HG02610 (cell line): ENCODE measurements around the gene SRMS.
"Not testable (repeated sequence)": the region's sequence is repeated elsewhere in the genome, so short reads cannot be mapped to it uniquely, and the experiment has no call there.

ENCODE experiments used
- ATAC-seq: cut with Tn5 transposase; IDR thresholded peaks from one replicate; pipeline ENCODE4 v1.9.1; 2021; ENCODE audit warnings: mild to moderate bottlenecking, moderate library complexity; ENCODE audit not compliant: unreplicated experiment

SRMS gene

DNA sequence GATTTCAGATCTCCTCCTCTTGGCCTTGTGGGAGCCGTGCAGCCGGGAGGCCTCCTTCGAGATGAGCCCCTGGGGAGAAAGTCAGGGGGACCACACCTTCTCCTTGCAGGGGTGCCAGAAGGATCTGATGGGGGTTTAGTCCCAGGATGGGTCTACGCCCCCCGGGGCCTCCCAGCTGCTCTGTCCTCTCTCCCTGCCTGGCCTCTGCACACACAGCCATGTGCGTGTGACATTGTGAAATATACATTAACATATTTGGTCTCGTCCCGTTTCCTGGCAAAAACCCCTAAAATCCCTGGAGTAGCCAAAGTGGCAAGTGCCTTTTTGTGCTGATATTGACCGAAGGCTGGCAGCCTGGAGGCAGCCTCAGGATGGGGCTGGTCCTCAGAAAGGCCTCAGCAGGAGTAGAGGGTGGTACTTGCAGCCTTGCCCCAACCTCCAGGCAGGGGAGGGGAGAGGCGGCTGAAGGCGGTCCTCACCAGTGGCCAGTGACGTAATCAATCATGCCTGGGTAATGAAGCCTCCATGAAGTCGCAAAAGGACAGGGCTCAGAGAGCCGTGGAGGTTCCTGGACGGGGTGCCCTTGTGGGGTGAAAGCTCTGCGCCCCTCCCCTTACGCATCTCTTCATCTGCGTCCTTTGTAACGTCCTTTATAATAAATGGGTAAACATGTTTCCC lies 31.6 kb upstream of the SRMS start:
- no peak for ATAC-seq

DNA sequence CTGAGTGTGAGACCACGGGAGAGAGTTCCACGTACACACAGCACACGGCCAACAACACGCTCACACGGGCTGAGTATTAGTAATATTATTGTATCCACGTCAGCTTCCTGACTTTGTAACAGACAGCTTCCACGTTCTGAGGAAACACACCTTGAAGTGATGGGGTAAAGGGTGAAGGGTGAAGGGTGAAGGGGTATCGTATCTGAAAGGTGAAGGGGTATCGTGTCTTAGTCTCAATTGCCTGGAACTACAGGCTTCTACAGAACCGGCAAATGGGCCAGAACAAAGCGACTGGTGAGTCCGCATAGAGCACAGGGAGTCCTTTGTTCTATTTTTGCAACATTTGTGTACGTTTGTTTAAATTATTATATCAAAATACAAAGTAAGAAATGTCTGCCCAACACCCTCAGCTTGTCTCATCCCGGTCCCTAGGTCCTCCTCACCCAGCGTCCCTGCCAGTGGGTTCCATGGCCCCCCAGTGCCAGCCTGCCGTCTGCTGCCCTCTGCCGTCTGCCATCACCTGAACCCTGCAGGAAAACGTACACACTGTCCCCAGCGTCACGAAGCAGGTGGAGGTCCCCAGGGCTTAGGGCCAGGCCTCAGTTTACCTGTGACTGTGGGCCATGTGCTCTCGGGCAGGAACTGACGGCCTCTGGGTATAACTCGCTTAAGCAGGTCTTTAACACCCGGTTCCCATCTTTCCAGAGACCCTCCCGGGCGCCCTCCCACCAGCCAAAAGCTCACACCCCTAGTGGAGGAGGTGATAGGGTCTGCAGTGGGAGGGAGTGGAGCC lies 30.9 kb upstream of the SRMS start:
- no peak for ATAC-seq

DNA sequence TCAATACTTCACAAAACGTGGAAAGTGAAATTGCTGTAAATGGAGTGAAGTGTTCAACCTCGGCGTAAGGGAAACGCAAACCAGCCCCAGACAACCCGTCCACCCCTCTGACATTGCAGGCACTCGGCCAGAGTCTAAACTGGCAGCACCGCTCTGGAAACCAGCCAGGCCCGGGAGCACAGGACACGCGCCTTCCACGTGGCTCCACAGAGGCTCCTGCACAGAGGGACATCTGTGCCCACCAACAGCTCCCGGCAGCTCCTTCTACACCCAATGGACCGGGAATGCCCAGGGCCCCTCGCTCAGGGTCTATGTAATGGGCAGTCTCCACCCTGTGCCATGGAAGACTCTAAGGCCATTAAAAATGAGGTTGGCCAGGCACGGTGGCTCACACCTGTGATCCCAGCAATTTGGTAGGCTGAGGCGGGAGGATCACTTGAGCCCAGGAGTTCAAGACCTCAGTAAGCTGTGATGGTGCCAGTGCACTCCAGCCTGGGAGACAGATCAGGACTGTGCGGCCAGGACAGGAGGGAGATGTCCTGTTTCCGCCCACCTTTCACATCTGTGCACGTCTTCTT lies 29.9 kb upstream of the SRMS start:
- no peak for ATAC-seq

DNA sequence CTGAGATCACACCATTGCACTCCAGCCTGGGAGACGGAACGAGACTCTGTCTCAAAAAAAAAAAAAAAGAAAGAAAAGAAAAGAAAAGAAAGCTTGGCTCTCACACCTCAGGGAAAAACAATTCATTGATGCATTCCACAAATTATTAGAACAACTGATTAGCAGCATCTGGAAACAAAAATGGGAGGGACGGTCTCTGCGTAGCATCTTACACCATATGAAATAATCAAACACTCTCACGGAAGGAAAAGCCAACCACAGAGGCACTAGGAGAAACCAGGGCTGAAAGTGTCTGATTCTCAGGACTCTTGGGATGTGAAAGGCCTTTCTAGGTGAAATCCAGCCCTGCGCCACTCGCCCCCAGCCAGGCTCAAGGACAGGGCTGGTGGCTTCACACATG lies 28.8 kb upstream of the SRMS start:
- ATAC-seq, result no peak

DNA sequence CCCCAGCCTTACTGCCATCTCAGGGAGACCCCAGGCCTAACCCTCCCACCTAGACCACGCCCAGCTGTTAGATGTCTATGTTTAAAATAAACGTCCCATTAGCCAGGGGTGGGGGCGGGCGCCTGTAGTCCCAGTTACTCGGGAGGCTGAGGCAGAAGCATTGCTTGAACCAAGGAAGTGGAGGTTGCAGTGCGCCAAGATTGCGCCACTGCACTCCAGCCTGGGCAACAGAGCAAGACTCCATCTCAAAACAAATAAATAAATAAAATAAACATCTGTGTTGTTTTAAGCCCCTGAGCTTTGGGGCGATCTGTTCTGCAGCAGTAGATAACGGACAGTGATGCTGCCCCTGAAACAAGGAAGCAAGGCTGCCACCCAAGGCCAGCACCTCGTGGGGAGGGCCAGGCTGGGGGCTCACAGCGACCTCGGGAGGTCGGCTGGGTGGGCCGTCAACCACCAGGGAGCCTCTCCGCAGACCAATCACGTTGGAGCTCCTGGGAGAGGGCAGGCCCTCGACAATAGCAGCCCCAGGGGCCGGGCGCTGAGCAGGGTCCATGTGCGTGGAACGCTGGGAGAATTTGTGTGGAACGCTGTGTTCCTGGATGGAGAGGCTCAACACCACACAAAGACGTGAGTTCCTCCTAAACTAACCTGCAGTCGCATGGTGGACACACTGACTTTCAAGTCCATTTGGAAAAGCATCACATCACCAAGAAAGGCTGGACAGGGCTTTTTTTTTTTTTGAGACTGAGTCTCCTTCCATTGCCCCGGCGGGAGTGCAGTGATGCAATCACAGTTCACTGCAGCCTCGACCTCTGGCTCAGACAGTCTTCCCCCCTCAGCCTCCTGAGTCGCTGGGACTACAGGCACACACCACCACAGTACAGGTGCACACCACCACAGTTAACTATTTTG lies 27.5 kb upstream of the SRMS start:
- ATAC-seq, result no peak

DNA sequence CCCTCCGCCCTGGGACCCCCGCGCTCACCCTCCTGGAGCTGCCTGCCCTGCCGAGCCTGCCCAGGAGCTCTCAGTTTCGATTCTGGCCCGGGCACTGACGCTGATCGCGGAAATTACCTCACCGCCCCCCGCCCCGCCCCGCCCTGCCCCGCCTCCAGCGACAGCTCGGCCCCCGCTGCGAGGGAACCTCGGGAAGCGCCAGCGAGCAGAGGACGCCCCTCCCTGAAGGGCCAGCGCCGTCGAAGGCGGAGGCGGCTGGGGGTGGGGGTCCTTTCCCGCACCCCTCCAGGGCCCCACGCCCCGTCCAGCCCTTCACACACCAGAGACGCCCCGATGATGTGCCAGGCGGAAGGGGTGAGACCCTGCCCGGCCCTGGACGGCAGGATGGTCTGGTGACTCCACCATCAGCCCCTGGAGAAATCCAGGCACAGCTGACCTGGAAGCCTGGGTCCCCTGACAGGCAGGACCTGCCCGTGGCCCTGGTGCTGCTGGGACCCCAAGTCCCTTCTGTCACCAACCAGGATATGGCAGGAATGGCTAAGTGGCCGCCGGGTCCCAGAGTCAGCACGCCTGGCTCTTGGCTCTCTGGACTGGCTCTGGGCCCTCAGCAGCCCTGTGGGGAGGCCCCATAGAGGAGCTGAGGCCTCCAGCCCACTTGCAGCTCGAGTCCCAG lies 26.7 kb upstream of the SRMS start, which contains the start of gene HELZ2:
Gene HELZ2, minus strand, starts transcription at position 84 of the 673 bp plus-strand sequence. CDS start 1,854 bp downstream, outside the sequence.
- no peak for ATAC-seq

DNA sequence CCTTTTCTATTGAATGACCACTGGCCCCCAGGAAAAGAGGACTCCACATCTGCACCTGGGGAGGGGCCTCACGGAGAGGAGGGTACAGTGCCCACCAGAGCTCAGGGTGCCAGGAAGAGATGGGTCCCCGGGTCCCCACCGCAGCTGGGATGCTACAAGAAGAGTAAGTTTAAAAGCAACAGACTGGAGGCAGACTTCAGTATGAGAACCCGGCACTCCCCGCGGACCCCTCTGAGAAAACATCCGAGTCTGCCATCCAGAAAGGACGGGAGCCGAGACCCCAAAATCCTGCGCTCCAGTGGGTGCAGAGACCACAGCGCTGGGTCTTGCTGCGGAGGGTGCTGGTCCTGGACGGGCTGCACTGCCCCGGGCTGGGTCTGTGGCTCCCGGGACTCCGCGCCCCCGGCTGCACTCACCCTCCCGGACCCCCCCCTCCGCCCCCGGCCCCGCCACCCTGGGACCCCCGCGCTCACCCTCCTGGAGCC lies 26.1 kb upstream of the SRMS start:
- no peak for ATAC-seq

DNA sequence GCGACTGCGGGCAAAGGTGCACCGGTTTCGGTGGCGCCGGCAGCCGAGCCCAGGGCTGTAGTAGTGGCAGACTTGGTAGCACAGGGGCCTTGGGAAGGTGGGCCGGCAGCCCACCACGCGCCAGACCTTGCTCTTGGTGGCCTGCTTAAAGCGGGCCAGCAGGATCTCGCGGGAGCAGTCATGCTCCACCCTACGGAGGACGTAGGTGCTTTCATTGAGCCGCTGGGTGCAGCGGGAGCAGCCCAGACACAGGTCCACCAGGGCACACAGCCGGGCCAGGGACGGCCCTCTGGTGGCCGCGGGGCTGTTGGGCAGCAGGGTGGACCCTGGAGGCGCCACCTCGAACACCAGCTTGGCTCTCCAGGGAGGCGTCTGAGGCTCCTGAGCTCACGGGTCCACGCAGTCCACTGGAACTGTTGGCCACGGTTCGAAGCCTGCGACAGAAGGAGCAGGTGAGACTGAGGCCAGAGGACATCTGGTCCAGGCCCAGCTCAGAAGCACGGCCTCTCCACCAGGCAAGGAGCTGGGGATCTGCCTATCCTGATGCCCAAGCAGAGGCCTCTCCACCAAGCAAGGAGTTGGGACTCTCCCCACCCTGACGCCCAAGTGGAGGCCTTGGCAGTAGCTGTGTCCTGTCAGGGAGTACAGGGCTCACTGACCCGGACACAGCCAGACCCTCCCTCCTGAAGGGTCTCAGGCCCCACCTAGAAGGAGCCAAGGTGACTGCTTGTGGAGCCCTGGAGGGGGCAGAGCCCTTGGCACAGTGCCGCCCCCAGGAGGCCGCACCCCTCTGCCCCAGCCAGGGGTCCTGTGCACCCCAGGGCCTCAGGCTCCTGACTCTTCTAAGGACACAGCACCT lies 25.5 kb upstream of the SRMS start:
- ATAC-seq, result no peak

DNA sequence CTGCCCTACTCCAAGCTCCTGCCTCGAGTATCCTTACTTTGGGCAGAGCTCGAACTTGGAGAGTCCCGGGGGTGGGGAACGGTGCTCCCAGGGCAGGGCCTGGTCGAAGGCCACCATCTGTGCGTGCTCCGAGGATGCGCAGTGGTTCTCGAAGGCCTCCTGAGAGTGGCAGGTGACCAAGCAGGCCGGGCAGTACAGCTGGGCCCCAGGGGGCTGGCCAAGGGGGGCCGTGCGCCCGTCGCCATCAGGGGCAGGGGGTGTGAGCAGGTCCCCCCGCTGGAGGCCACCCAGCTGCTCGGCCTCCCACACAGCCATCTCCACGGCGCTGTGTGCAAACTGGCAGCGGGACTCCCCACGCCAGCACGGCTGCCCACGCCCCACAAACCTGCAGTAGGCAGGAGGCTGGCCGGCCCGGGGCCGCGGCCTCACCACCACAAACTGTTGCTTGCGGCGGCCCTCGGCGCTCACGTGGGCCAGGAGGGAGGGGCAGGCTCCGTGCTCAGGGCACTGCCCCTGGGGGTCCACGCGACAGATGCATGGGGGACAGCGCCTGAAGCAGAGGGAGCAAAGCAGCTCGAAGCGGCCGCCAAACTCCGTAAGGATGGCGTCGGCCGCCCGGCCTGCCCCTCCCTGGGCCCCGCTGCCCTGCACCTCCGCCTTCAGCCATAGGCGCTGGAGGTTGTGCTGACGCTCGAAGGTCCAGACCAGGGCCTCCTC lies 24.7 kb upstream of the SRMS start:
- no peak for ATAC-seq

DNA sequence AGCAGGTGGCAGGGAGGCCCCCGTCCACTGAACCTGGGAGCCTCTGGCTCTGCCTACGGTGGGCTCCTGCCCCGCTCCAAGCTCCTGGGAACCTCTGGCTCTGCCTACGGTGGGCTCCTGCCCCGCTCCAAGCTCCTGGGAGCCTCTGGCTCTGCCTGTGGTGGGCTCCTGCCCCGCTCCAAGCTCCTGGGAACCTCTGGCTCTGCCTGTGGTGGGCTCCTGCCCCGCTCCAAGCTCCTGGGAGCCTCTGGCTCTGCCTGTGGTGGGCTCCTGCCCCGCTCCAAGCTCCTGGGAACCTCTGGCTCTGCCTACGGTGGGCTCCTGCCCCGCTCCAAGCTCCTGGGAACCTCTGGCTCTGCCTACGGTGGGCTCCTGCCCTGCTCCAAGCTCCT lies 23.5 kb upstream of the SRMS start:
- not testable (repeated sequence) for ATAC-seq

DNA sequence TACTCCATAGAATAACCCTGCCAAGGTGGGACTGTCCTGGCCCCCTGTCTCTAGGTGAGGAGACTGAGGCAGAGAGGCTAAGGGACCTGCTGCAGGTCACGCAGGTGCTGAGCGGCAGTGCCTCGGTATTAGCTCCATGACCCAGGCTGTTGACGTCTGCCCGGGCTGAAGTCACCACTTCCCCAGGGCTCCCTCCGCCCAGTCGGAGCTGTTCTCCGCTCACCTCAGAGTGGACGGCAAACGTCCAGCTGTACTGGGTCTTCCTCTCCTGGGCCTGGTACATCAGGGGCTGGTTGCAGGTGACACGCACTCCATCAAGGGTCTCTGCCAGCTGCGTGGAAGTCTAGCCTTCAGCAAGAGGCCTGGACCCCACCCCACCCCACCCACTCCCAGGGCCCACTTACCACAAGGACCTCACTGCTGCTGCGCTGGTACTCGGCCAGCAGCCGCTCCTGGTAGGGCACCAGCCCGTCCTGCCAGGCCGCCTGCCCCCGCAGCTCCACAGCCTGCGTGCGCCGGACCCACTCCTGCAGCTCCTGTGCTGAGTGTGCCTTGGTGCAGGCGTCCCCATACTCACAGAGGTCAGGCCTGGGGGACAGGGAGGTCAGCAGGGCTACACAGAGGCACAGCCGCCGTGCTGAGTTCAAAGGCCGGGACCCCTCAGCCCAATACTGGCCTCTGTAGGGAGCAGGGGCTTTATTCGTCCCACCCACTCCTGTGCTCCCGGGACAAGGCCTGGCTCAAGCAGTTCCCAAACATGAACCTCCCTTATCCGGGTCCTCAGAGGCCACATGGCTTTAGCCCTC lies 22.9 kb upstream of the SRMS start:
- no peak for ATAC-seq

DNA sequence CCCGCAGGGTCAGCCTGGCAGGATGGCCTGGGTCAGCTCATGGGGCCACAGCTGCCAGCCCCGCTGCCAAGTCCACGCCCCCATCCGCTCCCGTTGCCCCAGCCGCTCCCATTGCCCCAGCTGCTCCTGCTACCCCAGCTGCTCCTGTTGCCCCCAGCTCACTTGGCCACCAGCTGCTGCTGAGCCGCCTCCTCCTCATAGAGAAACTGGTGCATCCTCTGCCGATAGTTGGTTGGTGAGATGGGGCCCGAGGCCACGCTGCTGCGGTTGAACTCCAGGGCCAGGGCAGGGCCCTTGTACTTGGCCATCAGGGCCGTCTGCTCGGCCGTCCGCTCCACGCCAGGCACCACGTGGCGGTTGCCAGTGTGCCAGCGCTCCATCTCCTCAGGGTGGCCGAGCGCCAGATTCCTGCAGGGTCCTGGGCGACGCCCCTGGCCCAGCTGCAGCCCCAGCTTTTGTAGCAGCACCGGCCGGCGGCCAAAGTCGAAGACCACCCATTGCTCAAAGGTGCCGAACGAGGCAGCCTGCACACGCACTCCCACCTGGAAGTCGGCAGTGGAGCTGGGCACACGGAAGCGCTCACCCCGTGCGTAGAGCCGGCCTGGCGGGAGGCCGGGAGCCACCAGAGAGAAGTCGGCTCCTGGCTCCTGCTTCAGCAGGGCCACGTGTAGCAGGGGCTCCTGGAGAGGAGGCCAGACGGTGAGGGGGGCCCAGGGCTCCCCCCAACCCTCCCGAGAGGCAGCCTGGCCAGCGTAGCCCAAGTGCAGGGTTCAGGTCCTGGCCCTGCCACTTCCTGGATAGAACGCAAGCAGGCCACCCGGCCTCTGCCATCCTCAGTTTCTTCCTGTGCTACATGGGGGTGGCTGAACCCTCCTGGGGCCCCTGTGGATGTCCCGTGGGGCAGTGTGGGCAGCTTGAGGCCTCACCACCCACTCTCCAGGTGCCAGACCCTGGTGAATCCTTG lies 21.7 kb upstream of the SRMS start:
- no peak for ATAC-seq

DNA sequence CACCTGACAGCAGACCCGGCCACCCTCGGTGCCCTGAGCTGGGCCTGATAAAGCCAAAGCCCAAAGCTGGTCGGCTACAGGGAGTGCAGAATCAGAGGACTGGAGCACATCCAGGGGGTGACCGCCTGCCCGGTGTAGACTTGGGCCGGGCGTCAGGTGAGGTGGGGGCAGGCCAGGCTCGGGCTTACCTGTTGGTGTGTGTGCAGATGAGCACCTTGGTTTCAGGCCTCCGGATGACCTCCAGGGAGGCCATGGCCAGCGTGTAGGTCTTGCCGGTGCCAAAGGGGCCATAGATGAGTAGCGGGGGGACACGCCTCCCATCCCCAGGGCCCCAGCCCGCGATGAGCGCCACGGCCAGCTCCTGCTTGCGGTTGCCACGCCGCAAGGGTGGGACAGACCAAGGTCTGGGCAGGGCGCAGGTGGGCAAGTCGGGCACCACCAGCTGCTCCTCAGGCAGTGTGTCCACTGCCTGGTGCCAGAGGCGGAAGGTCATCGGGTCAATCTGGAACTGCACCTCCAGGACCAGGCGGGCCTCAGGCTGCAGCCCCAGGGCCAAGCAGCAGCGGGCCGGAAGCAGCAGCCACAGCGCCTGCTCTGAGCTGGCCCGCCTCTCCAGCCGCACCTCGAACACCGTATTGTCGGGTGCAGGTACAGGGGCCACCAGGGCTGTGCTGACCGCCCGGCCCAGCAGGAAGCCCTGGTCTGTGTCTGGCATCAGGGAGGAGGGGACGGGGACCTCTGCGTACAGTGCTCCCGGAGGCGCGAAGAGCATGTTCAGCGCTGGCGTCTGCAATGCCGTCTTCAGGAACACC lies 20.8 kb upstream of the SRMS start:
- no peak for ATAC-seq

DNA sequence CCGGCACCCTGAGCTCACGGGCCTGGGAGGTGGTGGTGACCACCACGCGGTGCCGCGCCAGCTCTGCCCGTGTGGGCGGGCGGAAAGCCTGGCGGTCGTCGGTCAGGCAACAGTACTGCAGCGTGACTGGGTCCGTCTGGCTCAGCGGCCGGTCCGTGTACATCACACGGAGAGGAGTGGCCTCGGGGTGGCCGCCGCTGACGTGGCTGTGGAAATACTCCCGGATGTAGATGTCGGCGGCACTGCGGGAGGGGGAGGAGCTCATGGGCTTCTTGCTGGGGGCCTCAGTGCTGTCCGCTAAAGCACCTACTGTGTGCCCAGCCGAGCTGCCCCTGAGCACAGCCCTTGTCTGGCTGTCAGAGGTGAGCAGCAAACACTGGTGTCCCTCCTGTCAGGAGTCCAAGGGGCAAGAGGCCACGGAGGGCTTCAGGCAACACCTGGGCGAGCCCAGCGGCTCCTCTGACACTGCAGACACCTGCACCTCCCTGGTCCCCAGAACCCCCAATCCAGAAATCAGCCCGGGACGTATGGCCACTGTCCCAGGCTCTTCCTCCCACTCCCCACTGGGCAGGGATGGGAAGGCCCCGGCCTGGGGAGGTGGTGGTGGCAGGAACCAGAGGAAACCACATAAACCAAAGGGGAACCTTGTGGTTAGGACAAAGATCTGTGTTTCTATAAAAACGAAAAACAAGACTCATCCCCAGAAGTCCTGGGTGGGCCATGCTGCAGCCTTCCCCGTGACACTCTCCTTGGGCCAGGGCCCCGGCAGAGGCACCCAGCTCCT lies 20.0 kb upstream of the SRMS start:
- ATAC-seq, result no peak

DNA sequence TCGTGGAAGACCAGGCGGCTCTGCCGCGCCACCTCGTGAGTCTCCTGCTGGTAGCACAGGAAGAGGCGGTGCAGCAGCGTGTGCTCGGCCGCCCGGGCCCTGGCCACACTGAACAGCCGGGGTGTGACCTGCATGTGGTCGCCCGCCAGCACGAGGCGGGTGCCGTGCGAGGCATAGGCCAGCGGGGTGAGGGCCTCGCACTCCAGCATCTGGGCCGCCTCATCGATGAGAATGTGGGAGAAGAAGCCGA lies 19.5 kb upstream of the SRMS start:
- no peak for ATAC-seq
